ENCODE data around the gene SMARCC2.
A peak's percentile ranks its signal among the peaks of the same experiment; 100 is the strongest.

Gene SMARCC2

DNA sequence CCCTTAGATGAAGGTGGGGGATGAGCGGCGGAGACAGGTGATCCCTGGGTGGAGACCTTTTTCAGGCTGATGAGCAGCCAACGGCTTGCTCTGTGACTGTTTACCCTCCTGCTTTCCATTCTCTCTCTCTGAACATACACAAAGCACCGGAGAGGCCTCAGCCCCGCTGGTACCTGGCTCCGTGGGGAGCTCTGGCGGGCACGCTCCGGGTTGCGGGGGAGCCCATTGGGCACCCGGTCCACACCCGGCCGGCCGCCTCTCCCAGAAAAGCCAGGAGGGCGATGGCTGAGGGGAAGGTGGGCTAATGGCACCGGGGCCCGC lies 545 bp downstream of the SMARCC2 start:
- H3K9me3 ChIP-seq (ENCODE audit: insufficient read depth, low read length) = no peaks in the 10 kb centered on the region
- H4K20me1 ChIP-seq (ENCODE audit: insufficient read depth, low read length) = peaks cover 9% of the 10 kb centered on the region; the same call in 1 of the 2 replicates
- H3K27me3 ChIP-seq (ENCODE audit: low read depth, low read length) = no peaks in the 10 kb centered on the region
- peaks cover 27% of the 10 kb centered on the region for H3K36me3 ChIP-seq (replicated peaks; ENCODE audit: low read depth, low read length)
- peak overlapping the region; percentile 90 for H3K9ac ChIP-seq (ENCODE audit: low read length)
- peak overlapping the region; percentile 56 for H3K27ac ChIP-seq (ENCODE audit: low read length)
- H2AFZ ChIP-seq (ENCODE audit: low read depth, low read length) = no peak overlapping the region
- TF ChIP-seq, protein P1, sequence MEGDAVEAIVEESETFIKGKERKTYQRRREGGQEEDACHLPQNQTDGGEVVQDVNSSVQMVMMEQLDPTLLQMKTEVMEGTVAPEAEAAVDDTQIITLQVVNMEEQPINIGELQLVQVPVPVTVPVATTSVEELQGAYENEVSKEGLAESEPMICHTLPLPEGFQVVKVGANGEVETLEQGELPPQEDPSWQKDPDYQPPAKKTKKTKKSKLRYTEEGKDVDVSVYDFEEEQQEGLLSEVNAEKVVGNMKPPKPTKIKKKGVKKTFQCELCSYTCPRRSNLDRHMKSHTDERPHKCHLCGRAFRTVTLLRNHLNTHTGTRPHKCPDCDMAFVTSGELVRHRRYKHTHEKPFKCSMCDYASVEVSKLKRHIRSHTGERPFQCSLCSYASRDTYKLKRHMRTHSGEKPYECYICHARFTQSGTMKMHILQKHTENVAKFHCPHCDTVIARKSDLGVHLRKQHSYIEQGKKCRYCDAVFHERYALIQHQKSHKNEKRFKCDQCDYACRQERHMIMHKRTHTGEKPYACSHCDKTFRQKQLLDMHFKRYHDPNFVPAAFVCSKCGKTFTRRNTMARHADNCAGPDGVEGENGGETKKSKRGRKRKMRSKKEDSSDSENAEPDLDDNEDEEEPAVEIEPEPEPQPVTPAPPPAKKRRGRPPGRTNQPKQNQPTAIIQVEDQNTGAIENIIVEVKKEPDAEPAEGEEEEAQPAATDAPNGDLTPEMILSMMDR (IDR thresholded peaks at IDR 0.05; ENCODE audit: low read depth, low read length) = no peak
- no peak for TF ChIP-seq EZH2phosphoT487 (IDR thresholded peaks at IDR 0.05; ENCODE audit: low read depth)
- H3K4me2 ChIP-seq (ENCODE audit: low read length) = peak overlapping the region; percentile 95
- peaks cover 19% of the 10 kb centered on the region for H3K4me1 ChIP-seq (ENCODE audit: low read length)
- peaks cover 31% of the 10 kb centered on the region for H3K79me2 ChIP-seq (ENCODE audit: low read length)
- H3K4me3 ChIP-seq (ENCODE audit: low read length) = peak overlapping the region; percentile 89

DNA sequence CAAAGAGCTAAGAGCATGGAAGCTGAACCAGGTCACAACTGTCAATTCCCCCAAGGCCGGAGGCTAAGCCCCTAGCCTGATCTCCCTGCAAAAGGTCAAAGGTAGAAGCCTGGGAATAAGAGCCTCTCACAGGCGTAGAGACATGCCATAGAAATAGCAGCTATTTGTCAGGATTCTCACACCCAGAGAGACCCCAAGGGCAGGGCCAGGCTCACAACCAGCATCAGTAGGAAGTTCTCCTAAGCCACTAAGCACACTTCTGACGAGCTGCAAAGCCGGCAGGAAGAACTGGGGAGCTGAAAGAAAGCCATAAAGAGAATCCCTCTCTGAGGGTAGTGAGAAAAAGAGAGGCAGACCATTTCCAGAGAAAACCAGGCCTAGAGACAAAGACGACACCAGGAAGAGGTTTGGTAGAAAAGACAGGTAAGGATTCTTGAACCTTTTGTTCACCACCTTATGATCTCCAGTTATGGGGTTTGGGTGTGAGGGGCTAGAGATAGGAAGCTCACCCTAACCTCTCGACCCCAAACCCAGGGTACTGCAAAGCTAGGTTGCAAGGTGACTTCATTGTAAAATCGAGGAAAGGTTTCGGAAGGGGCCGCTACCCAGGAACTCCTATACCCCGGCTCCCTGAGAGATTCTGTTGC lies 1.0 kb downstream of the SMARCC2 start:
- Histone ChIP-seq H3K27ac (ENCODE audit: low read length) (peak overlapping the region; percentile 56; the same call in 1 of the 2 replicates), H2AFZ (ENCODE audit: low read depth, low read length) (no peak overlapping the region), H3K27me3 (ENCODE audit: low read depth, low read length) (no peaks in the 10 kb centered on the region), H3K4me2 (ENCODE audit: low read length) (peak overlapping the region; percentile 95), H3K79me2 (ENCODE audit: low read length) (peaks cover 31% of the 10 kb centered on the region), H3K4me1 (ENCODE audit: low read length) (peaks cover 16% of the 10 kb centered on the region), H4K20me1 (ENCODE audit: insufficient read depth, low read length) (peaks cover 9% of the 10 kb centered on the region; the same call in 1 of the 2 replicates), H3K36me3 (replicated peaks; ENCODE audit: low read depth, low read length) (peaks cover 31% of the 10 kb centered on the region), H3K9ac (ENCODE audit: low read length) (peak overlapping the region; percentile 90), H3K9me3 (ENCODE audit: insufficient read depth, low read length) (no peaks in the 10 kb centered on the region), H3K4me3 (ENCODE audit: low read length) (peak overlapping the region; percentile 89)
- TF ChIP-seq, protein P1 (IDR thresholded peaks at IDR 0.05; ENCODE audit: low read depth, low read length) = no peak

DNA sequence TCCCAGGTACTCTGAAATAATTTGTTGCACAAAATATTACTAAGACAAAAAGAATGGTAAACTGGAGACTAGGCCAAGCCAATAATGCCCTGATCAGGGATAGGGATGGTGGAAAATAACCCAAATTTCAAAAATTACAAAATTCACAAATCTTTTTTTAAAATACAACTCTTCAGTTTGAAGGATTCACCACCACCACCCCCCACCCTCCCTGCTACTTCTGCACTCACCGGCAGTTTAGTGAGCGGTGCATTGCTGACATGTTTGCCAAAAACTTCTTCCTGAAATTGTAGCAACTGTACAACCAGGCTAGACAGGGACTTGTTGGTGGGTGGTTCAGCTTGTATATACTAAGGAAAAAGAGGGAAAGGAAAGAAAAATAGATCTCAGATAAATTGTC lies 2.3 kb downstream of the SMARCC2 start:
- no peaks in the 10 kb centered on the region for H3K9me3 ChIP-seq (ENCODE audit: insufficient read depth, low read length)
- TF ChIP-seq EZH2phosphoT487 (IDR thresholded peaks at IDR 0.05; ENCODE audit: low read depth) = no peak
- TF ChIP-seq, protein P1 (IDR thresholded peaks at IDR 0.05; ENCODE audit: low read depth, low read length) = no peak
- peaks cover 14% of the 10 kb centered on the region for H3K4me1 ChIP-seq (ENCODE audit: low read length)
- H3K4me3 ChIP-seq (ENCODE audit: low read length) = no peak overlapping the region
- no peak overlapping the region for H2AFZ ChIP-seq (ENCODE audit: low read depth, low read length)
- no peak overlapping the region for H3K27ac ChIP-seq (ENCODE audit: low read length)
- H3K4me2 ChIP-seq (ENCODE audit: low read length) = no peak overlapping the region
- peaks cover 31% of the 10 kb centered on the region for H3K79me2 ChIP-seq (ENCODE audit: low read length)
- peaks cover 31% of the 10 kb centered on the region for H3K36me3 ChIP-seq (replicated peaks; ENCODE audit: low read depth, low read length)
- H3K9ac ChIP-seq (ENCODE audit: low read length) = no peak overlapping the region
- H4K20me1 ChIP-seq (ENCODE audit: insufficient read depth, low read length) = peaks cover 9% of the 10 kb centered on the region; the same call in 1 of the 2 replicates
- no peaks in the 10 kb centered on the region for H3K27me3 ChIP-seq (ENCODE audit: low read depth, low read length)

GRCh38 chr12:56178347-56178746 lies 10.9 kb downstream of the SMARCC2 start:
- no peaks in the 10 kb centered on the region for H3K4me1 ChIP-seq (ENCODE audit: low read length)
- H4K20me1 ChIP-seq (ENCODE audit: insufficient read depth, low read length) = no peaks in the 10 kb centered on the region
- H3K4me3 ChIP-seq (ENCODE audit: low read length) = no peak overlapping the region
- no peak overlapping the region for H3K27ac ChIP-seq (ENCODE audit: low read length)
- no peak overlapping the region for H3K9ac ChIP-seq (ENCODE audit: low read length)
- TF ChIP-seq EZH2phosphoT487 (IDR thresholded peaks at IDR 0.05; ENCODE audit: low read depth) = no peak
- TF ChIP-seq, protein P1 (IDR thresholded peaks at IDR 0.05; ENCODE audit: low read depth, low read length) = no peak
- H3K9me3 ChIP-seq (ENCODE audit: insufficient read depth, low read length) = no peaks in the 10 kb centered on the region
- H3K27me3 ChIP-seq (ENCODE audit: low read depth, low read length) = no peaks in the 10 kb centered on the region
- H2AFZ ChIP-seq (ENCODE audit: low read depth, low read length) = no peak overlapping the region
- H3K4me2 ChIP-seq (ENCODE audit: low read length) = no peak overlapping the region
- H3K36me3 ChIP-seq (replicated peaks; ENCODE audit: low read depth, low read length) = peaks cover 41% of the 10 kb centered on the region
- H3K79me2 ChIP-seq (ENCODE audit: low read length) = no peaks in the 10 kb centered on the region
